PC-3 (cell line): Measurements from ENCODE around the gene EPHA2. TPM values are rescaled to one million over a fixed set of nuclear protein-coding genes. Genes with fewer than 3 reads are reported as not detected.

Experiments
- ATAC-seq: fragments of 200-7000 bp; cut with Tn5 transposase; 2 replicates; pipeline ENCODE4 v1.9.1; 2020; ENCODE audit warnings: mild to moderate bottlenecking, moderate library complexity
- BruUV-seq: library from RNA; stranded (reverse); fragments of 400-500 nt; replicated peaks from 2 replicates; lab custom pipeline; 2021; lab: Mats Ljungman, UMichigan
- CTCF ChIA-PET: fragments of 300-600 bp; sonication (Branson Sonifier 250); formaldehyde crosslinking; loops from one replicate; lab custom pipeline; 2022; ENCODE audit warnings: antibody characterized with exemption; lab: Charles Lee
- POLR2A ChIA-PET: fragments of 300-600 bp; sonication (Branson Sonifier 250); formaldehyde crosslinking; loops from one replicate; lab custom pipeline; 2022; ENCODE audit warnings: antibody characterized with exemption; ENCODE audit not compliant: unreplicated experiment; lab: Charles Lee
- DNase-seq: peaks from one replicate; pipeline ENCODE4 v3.0.0-alpha.2; 2015
- H2AFZ ChIP-seq: fragments of 300-600 bp; sonication (generic); 2 replicates; pipeline ENCODE4 v1.6.0; 2016; ENCODE audit warnings: antibody characterized with exemption, low read length
- H3F3A ChIP-seq: fragments of 300-600 bp; sonication (generic); one replicate; pipeline ENCODE4 v1.6.0; 2017; ENCODE audit warnings: antibody characterized with exemption, low read length, control low read depth, mild to moderate bottlenecking; ENCODE audit not compliant: unreplicated experiment
- H3K27ac ChIP-seq: fragments of 300-600 bp; sonication (generic); 2 replicates; pipeline ENCODE4 v1.5.1; 2016; ENCODE audit warnings: mild to moderate bottlenecking, low read length
- H3K27me3 ChIP-seq: fragments of 300-600 bp; sonication (generic); 2 replicates; pipeline ENCODE4 v1.6.1; 2016; ENCODE audit warnings: low read length, mixed read lengths
- H3K36me3 ChIP-seq: fragments of 300-600 bp; sonication (generic); 2 replicates; pipeline ENCODE4 v1.6.1; 2016; ENCODE audit warnings: low read depth, mixed run types, low read length, mixed read lengths
- H3K4me1 ChIP-seq: fragments of 300-600 bp; sonication (generic); 2 replicates; pipeline ENCODE4 v1.5.1; 2016; ENCODE audit warnings: low read length; ENCODE audit not compliant: insufficient read depth
- H3K4me2 ChIP-seq: fragments of 300-600 bp; sonication (generic); 2 replicates; pipeline ENCODE4 v1.6.0; 2016; ENCODE audit warnings: low read length
- H3K4me3 ChIP-seq: fragments of 300-600 bp; sonication (generic); 2 replicates; pipeline ENCODE4 v1.5.1; 2016; ENCODE audit warnings: mild to moderate bottlenecking, low read length, mixed read lengths
- H3K79me2 ChIP-seq: fragments of 300-600 bp; sonication (generic); 2 replicates; pipeline ENCODE4 v1.6.1; 2017; ENCODE audit warnings: low read length, mixed read lengths
- H3K9ac ChIP-seq: fragments of 300-600 bp; sonication (generic); 2 replicates; pipeline ENCODE4 v1.6.0; 2016; ENCODE audit warnings: mild to moderate bottlenecking, low read length
- H3K9me2 ChIP-seq: fragments of 300-600 bp; sonication (generic); replicated peaks from 2 replicates; pipeline ENCODE4 v1.6.1; 2016; ENCODE audit warnings: mixed run types, low read length, mixed read lengths
- H3K9me3 ChIP-seq: fragments of 300-600 bp; sonication (generic); 2 replicates; pipeline ENCODE4 v1.6.1; 2016; ENCODE audit warnings: low read length, mixed read lengths
- H4K20me1 ChIP-seq: fragments of 300-600 bp; sonication (generic); 2 replicates; pipeline ENCODE4 v1.6.1; 2016; ENCODE audit warnings: low read length, mixed read lengths
- CTCF ChIP-seq: fragments of 300-600 bp; sonication (generic); conservative IDR thresholded peaks from 2 replicates; pipeline ENCODE4 v1.5.1; 2017; ENCODE audit warnings: antibody characterized with exemption, low read depth, mild to moderate bottlenecking, low read length
- EZH2 ChIP-seq: fragments of 300-600 bp; sonication (generic); IDR thresholded peaks from one replicate; pipeline ENCODE4 v1.6.1; 2017; ENCODE audit warnings: antibody characterized with exemption, mild to moderate bottlenecking, low read length; ENCODE audit not compliant: unreplicated experiment
- EZH2phosphoT487 ChIP-seq: fragments of 300-600 bp; sonication (generic); IDR thresholded peaks from 2 replicates; pipeline ENCODE4 v1.6.1; 2018; ENCODE audit warnings: mild to moderate bottlenecking, antibody characterized with exemption, low read length, borderline replicate concordance
- intact Hi-C: fragments of 100-400 bp; cut with micrococcal nuclease; formaldehyde crosslinking; loops from 2 replicates; pipeline ENCODE4 v1.9.0; 2023
- total RNA-seq: library from RNA; depleted of rRNA; stranded (reverse); fragments of >200 nt; gene quantifications from 2 replicates; pipeline ENCODE4 v1.2.3, GENCODE V29; 2014

EPHA2 gene
- total RNA-seq, 1 experiment from 2014 or later, result 459 TPM

GRCh38 chr1:16156848-16157495, 1.1 kb upstream of the EPHA2 start:
- no peaks in the 10 kb centered on the region for H3K9me2 ChIP-seq
- BruUV-seq, result no TSS peak
- H4K20me1 ChIP-seq, result peaks cover 33% of the 10 kb centered on the region
- peak overlapping the region; percentile 74 for H3K27ac ChIP-seq
- H3K79me2 ChIP-seq, result peaks cover 88% of the 10 kb centered on the region
- intact Hi-C loops, result no loop called here
- no peaks in the 10 kb centered on the region for H3K9me3 ChIP-seq
- ATAC-seq (peak; percentile 26), DNase-seq (peak; percentile 71)
- peak overlapping the region; percentile 83 for H3K4me3 ChIP-seq
- CTCF ChIA-PET, result interaction anchor here (0.5 to 1.2 kb wide), 2 partner anchors 30 kb away, joined by 3 to 6 read pairs; no protein-coding TSS in a partner anchor
- no peak for TF ChIP-seq EZH2phosphoT487
- TF ChIP-seq CTCF, result no peak
- no peak for TF ChIP-seq EZH2
- H3F3A ChIP-seq, result peaks cover 8% of the 10 kb centered on the region
- POLR2A ChIA-PET, result interaction anchor here (0.5 to 1.6 kb wide), 9 partner anchors 7 to 283 kb away, joined by 3 to 22 read pairs (median 3); no protein-coding TSS in a partner anchor
- peak overlapping the region; percentile 96 for H3K4me2 ChIP-seq
- H2AFZ ChIP-seq, result no peak overlapping the region
- peaks cover 29% of the 10 kb centered on the region for H3K36me3 ChIP-seq
- no peaks in the 10 kb centered on the region for H3K27me3 ChIP-seq
- H3K4me1 ChIP-seq, result peaks cover 41% of the 10 kb centered on the region
- peak overlapping the region; percentile 93 for H3K9ac ChIP-seq

- Histone ChIP-seq H3K4me1 (peaks cover 59% of the 10 kb centered on the region), H4K20me1 (peaks cover 62% of the 10 kb centered on the region), H3K4me3 (peak overlapping the region; percentile 83), H2AFZ (no peak overlapping the region), H3K27ac (peak overlapping the region; percentile 74), H3F3A (peaks cover 15% of the 10 kb centered on the region), H3K9me3 (no peaks in the 10 kb centered on the region), H3K9me2 (no peaks in the 10 kb centered on the region), H3K9ac (peak overlapping the region; percentile 93), H3K36me3 (peaks cover 57% of the 10 kb centered on the region), H3K79me2 (peaks cover 98% of the 10 kb centered on the region), H3K4me2 (peak overlapping the region; percentile 96), H3K27me3 (no peaks in the 10 kb centered on the region)
- POLR2A ChIA-PET, result interaction anchor here (0.8 kb wide), 1 partner anchor 9 kb away, joined by 22 read pairs; no protein-coding TSS in a partner anchor
- BruUV-seq, result TSS peak; percentile 21
- DNase-seq, result no peak
- ATAC-seq, result no peak
- TF ChIP-seq EZH2 (no peak), CTCF (no peak), EZH2phosphoT487 (no peak)
- CTCF ChIA-PET, result interaction anchor here (0.7 to 1.3 kb wide), 3 partner anchors 9 to 68 kb away, joined by 3 to 7 read pairs (median 5); no protein-coding TSS in a partner anchor
- intact Hi-C loops, result no loop called here
These were observed 1.7 kb downstream of the EPHA2 start for GRCh38 chr1:16153999-16154673.
